Measurements from ENCODE around the gene METTL25B.

METTL25B gene

GRCh38 chr1:156765666-156766065, 37.4 kb downstream of the METTL25B start:
- H3K9ac ChIP-seq: no peak overlapping the region

GRCh38 chr1:156766298-156767100, 38.2 kb downstream of the METTL25B start:
- H4K20me1 ChIP-seq (ENCODE audit: insufficient read depth): no peaks in the 10 kb centered on the region
- peak overlapping the region; percentile 80 for H2AFZ ChIP-seq (ENCODE audit: low read depth)
- peak overlapping the region; percentile 1; the same call in 1 of the 2 replicates for H3K27ac ChIP-seq
- H3K36me3 ChIP-seq (ENCODE audit: insufficient read depth): no peaks in the 10 kb centered on the region; the same call in 1 of the 2 replicates
- H3K27me3 ChIP-seq (ENCODE audit: insufficient read depth, low read depth): no peaks in the 10 kb centered on the region
- peaks cover 41% of the 10 kb centered on the region for H3K4me1 ChIP-seq (ENCODE audit: low read depth, poor library complexity, severe bottlenecking)
- TF ChIP-seq CTCF (conservative IDR thresholded peaks at IDR 0.05; ENCODE audit: low read depth, low read length): no peak
- H3K9ac ChIP-seq: peak overlapping the region; percentile 94; the same call in 1 of the 2 replicates
- peak overlapping the region; percentile 81 for H3K4me2 ChIP-seq
- peak overlapping the region; percentile 96 for H3K4me3 ChIP-seq (IDR thresholded peaks at IDR 0.05; ENCODE audit: insufficient read depth, low read depth, low read length)
- H3K79me2 ChIP-seq (ENCODE audit: insufficient read depth, low read depth): peaks cover 41% of the 10 kb centered on the region

More at GRCh38 chr1:156765666-156766065, 37.4 kb downstream of the METTL25B start:
- no peak for TF ChIP-seq CTCF (conservative IDR thresholded peaks at IDR 0.05; ENCODE audit: low read depth, low read length)
- H3K4me1 ChIP-seq (ENCODE audit: low read depth, poor library complexity, severe bottlenecking): peaks cover 32% of the 10 kb centered on the region
- no peaks in the 10 kb centered on the region for H3K27me3 ChIP-seq (ENCODE audit: insufficient read depth, low read depth)
- peak overlapping the region; percentile 80 for H2AFZ ChIP-seq (ENCODE audit: low read depth)
- peak overlapping the region; percentile 81; the same call in 1 of the 2 replicates for H3K4me2 ChIP-seq
- H3K4me3 ChIP-seq (IDR thresholded peaks at IDR 0.05; ENCODE audit: insufficient read depth, low read depth, low read length): no peak overlapping the region
- no peaks in the 10 kb centered on the region; the same call in 1 of the 2 replicates for H3K36me3 ChIP-seq (ENCODE audit: insufficient read depth)
- H4K20me1 ChIP-seq (ENCODE audit: insufficient read depth): no peaks in the 10 kb centered on the region
- H3K27ac ChIP-seq: no peak overlapping the region
- peaks cover 33% of the 10 kb centered on the region for H3K79me2 ChIP-seq (ENCODE audit: insufficient read depth, low read depth)

GRCh38 chr1:156767101-156767878, 39.0 kb downstream of the METTL25B start, which contains the start of gene PRCC:
PRCC (plus strand) TSS chr1:156767535; CDS start chr1:156767772, 237 bp downstream.
- Histone ChIP-seq H4K20me1 (ENCODE audit: insufficient read depth) (no peaks in the 10 kb centered on the region), H3K79me2 (ENCODE audit: insufficient read depth, low read depth) (peaks cover 48% of the 10 kb centered on the region), H3K27me3 (ENCODE audit: insufficient read depth, low read depth) (no peaks in the 10 kb centered on the region), H3K4me1 (ENCODE audit: low read depth, poor library complexity, severe bottlenecking) (peaks cover 47% of the 10 kb centered on the region), H3K4me2 (peak within 1 kb of the TSS; percentile 92), H3K27ac (peak within 1 kb of the TSS; percentile 79), H3K4me3 (IDR thresholded peaks at IDR 0.05; ENCODE audit: insufficient read depth, low read depth, low read length) (peak within 1 kb of the TSS; percentile 99), H2AFZ (ENCODE audit: low read depth) (peak within 1 kb of the TSS; percentile 80), H3K9ac (peak within 1 kb of the TSS; percentile 94), H3K36me3 (ENCODE audit: insufficient read depth) (no peaks in the 10 kb centered on the region; the same call in 1 of the 2 replicates)
- TF ChIP-seq CTCF (conservative IDR thresholded peaks at IDR 0.05; ENCODE audit: low read depth, low read length): no peak

- peak overlapping the region; percentile 50 for H2AFZ ChIP-seq (ENCODE audit: low read depth)
- H3K36me3 ChIP-seq (ENCODE audit: insufficient read depth): no peaks in the 10 kb centered on the region; the same call in 1 of the 2 replicates
- H3K27me3 ChIP-seq (ENCODE audit: insufficient read depth, low read depth): no peaks in the 10 kb centered on the region
- H3K4me3 ChIP-seq (IDR thresholded peaks at IDR 0.05; ENCODE audit: insufficient read depth, low read depth, low read length): peak overlapping the region; percentile 99
- H3K4me2 ChIP-seq: peak overlapping the region; percentile 92
- H3K27ac ChIP-seq: peak overlapping the region; percentile 79
- H3K4me1 ChIP-seq (ENCODE audit: low read depth, poor library complexity, severe bottlenecking): peaks cover 51% of the 10 kb centered on the region
- TF ChIP-seq CTCF (conservative IDR thresholded peaks at IDR 0.05; ENCODE audit: low read depth, low read length): peak; percentile 13; the same call in 1 of the 2 replicates
- peaks cover 55% of the 10 kb centered on the region for H3K79me2 ChIP-seq (ENCODE audit: insufficient read depth, low read depth)
- H4K20me1 ChIP-seq (ENCODE audit: insufficient read depth): no peaks in the 10 kb centered on the region
- peak overlapping the region; percentile 94 for H3K9ac ChIP-seq
Measured at GRCh38 chr1:156767879-156768604, 39.8 kb downstream of the METTL25B start.
